Hippocampal formation (tissue), 2 donors: Measurements from ENCODE around the gene LYSET.
"Not testable (repeated sequence)": the region's sequence is repeated elsewhere in the genome, so short reads cannot be mapped to it uniquely, and the experiment has no call there.

Source experiments
- DNase-seq, 2 donors: peaks; one replicate each; lab custom pipeline; 2025; lab: John Stamatoyannopoulos, UW

LYSET gene, protein sequence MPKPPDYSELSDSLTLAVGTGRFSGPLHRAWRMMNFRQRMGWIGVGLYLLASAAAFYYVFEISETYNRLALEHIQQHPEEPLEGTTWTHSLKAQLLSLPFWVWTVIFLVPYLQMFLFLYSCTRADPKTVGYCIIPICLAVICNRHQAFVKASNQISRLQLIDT

DNA sequence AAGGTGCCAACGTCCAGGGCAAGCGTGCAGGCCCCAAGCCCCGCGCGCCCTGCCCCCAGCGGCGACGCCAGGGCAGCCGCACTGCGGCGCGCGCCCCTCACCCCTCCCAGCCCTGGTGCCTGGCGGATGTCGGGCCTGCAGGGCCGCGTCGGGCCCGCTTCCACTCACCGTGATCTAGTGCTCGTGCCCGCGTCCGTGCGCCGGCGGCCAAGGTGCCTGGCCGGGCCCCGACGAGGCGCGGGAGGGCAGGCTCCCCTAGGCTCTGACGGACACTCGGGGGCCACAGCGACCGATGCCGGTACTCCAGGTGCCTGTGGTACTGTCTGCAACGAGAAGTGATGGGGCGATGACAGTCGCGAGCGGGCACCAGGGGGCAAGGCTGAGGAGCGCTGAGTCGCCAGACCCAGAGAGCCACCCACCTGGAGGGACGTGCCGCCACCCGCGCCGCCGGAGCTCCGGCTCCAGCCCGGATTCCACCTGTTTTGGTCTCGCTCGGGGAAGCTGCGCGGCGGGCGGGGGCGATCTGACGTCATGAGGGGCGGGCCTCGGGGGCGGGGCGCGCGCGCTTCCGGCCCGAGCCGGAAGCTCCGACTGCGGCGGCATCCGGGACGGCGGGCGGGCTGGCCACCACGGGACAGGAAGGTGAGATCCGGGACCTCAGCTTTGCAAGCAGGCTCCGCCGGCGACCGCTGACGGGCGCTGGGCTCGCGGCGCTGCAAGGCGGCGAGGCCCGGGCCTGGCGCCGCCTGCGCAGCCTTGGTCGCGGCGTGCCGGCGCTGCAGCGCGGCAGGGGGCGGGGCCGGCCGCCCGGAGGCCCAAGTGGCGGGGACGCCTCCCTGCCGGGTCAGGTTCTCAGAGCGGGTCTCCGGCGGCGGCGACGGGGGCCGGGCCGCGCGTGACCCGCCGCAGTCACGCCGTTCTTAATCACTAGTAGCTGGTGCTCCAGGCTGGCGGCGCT is at the start of gene LYSET, which contains the start of gene MOAP1:
TSS of gene LYSET (plus strand) at position 927 of the 958 bp plus-strand sequence. CDS start 89 bp downstream, outside the sequence.
TSS of gene MOAP1 (minus strand) at position 507 of the 958 bp plus-strand sequence. CDS start 655 bp downstream, outside the sequence.
- peak; percentile 75 to 86 for DNase-seq

DNA sequence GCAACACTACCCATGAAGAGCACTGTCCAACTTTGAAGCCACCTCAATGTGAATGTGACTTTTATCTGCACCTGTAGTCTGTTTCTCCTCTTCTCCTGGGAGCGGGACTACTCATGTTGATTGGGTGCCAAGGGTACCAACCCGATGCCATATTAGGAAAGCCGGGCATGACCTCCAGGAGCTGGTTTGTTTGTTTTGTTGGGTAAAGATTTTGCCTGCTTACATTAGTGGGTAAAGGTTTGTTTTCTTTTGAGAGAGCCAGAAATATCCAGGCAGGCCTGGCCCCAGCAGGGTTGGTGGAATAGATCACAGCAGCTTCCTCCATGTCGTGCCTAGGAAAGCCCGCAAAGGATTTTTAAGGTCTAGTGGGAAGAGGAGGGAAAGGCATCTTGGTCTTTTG is 49.7 kb upstream of the LYSET start:
- DNase-seq: no peak

DNA sequence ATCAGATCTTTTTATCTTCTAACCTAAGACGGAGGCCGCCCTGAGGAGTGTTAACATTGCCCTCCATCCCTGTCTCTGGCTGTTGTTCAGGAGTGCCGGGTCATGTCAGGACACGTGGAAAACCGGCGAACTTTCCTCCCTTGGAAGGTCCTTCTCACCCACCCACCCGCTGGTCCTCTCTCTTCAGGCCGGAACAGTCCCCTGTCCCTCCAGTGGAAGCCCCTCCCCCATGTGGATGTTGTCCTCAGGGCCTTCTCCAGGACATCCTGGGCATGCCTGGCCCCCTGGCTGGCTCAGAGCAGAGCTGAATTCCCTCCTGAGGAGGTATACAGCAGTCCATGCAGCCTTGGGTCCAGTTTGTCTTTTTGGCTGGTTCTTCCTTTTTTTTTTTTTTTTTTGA is 49.1 kb upstream of the LYSET start:
- DNase-seq: no peak

DNA sequence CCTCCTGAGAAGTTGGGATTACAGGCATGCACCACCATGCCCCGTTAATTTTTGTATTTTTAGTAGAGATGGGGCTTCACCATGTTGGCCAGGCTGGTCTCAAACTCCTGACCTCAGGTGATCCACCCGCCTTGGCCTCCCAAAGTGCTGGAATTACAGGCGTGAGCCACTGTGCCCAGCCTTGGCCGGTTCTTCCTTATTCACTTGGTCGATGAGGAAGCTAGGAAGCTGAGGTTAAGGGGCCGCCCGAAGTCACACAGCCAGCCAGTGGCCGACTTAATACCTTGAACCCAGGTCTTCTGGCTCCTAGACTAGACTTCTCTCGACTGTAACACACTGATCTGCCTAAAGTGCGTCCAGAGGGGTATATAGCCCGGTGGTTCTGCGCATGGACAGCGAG is 48.6 kb upstream of the LYSET start:
- DNase-seq: not testable (repeated sequence)

DNA sequence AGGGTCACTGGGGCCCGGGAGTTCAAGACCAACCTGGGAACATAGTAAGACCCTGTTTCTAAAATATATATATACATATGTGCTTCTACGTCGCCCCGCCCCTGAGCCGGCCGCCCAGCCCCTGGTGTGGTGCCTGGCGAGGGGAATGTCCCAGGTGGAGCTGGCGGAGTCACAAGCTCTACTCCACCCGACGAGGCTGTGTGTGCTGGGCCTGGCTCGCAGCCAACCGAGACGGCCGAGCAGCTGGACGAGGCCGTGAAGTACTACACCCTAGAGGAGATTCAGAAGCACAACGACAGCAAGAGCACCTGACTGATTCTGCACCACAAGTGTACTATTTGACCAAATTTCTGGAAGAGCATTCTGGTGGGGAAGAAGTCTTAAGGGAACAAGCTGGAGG is 47.3 kb upstream of the LYSET start:
- DNase-seq: no peak

DNA sequence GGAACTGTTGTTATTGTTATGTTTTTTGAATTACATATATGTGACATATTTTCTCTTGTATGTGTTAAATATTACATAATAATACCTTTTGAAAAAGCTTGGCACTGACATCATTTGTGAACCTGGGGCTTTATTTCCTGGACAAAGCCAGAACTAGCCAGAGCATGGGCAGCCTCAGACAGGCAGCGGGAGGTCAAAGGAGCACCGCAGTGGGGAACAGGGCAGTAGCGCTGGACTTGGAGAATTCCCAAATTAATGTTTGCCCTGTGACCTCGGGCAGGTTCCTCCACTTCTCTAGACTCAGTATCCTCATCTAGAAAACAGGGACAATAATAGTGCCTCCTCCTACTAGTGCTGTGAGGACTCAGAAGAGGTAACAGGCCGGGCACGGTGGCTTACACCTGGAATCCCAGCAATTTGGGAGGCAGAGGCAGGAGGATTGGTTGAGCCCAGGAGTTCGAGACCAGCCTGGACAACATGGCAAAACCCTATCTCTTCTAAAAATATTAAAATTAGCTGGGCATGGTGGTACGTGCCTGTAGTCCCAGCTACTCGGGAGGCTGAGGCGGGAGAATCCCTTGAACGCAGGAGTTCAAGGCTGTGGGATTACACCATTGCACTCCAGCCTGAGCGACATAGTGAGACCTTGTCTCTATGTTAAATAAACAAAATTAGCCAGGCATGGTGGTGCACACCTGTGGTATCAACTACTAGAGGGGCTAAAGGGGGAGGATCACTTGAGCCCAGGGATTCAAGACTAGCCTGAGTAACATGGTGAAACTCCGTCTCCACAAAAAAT is 42.1 kb upstream of the LYSET start:
- DNase-seq: no peak

DNA sequence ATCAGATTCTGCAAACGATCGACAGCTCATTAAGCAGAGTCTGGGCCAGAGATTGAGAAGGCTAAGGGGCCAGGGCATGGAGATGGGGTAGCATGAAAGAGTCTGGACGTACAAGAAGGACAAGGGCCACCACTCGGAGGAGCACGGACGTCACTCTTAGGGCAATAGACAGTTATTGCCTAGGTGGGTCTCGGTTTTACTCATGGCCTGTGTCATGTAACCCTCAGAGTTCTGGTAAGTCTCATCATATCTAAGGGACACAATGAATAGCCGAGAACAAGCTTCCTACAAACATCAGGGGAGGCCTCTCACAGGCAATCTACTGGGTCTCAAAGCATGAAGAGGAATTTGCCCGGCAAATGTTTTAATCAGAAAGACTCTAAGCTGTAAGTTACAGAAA is 39.0 kb upstream of the LYSET start:
- no peak for DNase-seq

DNA sequence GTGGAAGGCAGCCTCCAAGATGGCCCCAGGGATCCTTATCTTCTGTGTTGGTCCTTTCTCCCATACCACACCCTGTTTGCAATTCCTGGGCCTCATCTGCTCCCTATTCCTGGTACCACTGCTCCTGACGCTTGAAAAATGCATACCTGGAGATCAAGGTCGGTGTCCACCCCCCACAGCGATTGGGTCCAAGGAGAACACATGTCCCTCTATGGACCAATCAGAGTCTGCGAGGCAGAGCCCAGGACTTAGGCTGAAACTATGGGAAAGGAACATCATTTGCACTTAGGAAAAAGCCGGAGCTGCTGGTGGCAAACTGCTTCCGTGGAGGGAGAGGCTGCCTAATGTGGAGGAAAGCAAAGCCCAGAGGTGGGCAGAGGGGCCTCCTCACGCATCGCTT is 36.1 kb upstream of the LYSET start:
- no peak for DNase-seq

DNA sequence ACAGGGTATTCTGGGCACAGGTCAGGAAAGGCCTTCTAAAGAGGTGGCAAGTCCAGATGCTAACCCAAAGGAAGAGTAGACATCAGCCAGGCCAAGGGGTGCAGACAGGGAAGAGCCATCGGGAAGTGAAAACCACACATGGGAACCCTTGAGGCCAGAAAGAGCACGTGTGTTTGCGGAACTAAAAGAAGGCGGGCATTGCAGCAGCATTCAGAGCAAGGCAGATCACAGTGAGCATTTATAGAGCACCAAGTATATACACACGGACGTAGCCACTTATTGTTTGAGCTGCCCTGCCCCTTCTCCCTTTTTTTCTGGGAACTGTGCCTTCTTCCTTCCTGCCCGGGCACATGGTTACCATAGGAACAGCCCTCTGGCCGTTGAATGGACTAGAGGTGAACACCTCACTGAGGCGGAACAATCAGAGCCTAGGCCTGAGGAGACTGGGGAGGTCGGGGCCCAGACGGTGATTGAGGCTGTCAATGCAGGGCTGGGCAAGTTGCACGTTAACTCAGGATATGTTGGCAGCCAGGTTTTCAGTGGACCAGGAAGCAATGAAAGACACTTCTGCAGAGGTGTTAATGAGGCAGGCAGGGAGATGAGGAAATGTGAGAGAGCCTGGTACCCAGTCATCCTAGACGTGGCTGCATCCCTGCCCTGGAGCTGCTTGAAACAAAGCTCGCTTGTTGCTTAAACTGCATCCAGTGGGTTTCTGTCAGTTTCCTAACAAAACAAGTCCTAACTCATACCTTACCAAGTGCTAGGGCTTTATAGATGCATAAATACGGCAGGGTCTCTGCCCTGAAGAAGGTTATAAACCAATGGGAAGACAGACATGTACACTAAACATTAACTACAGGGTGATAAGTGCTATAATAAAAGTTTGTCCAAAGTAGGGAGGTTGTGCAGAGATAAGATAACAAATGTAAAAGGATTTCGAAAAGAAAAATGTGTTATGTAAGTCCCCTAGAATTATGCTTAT is 34.6 kb upstream of the LYSET start:
- peak in 1 of 2 donors; percentile 7 for DNase-seq

DNA sequence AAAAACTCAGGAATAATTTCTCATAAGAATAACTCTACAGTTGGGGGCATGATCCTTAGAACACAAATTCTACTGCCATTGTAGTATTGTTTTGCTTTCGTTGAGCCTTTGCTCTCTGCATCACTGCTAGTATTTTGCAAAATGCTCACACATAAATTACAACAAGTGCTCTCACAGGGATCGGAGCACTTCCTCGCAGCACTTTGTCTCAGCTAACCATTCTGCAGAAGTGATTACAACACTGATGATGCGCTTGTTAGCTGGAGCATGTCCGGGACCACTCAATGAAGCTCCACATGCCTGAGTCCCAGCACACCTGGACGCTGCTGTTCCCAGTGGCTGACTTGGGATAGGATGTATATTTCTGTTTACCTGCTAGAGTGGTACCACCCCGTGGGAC is 32.0 kb upstream of the LYSET start:
- no peak for DNase-seq

DNA sequence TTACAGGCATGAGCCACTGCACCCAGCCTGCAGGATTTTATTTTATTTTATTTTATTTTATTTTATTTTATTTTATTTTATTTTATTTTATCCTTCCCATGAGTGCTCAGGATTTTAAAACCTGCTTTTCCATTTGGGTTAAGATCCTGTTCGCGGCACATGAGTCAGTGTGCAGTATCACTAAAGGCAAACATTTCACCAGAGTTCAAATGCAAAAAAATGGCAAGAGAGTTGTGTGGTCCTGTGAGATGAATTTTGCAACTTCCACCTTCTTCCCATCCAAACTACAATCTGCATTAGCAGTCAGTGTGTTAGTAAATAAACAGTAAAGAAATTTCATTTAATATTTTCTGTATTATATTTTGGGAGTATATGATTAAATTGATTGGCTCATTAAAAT is 29.4 kb upstream of the LYSET start:
- no peak for DNase-seq

DNA sequence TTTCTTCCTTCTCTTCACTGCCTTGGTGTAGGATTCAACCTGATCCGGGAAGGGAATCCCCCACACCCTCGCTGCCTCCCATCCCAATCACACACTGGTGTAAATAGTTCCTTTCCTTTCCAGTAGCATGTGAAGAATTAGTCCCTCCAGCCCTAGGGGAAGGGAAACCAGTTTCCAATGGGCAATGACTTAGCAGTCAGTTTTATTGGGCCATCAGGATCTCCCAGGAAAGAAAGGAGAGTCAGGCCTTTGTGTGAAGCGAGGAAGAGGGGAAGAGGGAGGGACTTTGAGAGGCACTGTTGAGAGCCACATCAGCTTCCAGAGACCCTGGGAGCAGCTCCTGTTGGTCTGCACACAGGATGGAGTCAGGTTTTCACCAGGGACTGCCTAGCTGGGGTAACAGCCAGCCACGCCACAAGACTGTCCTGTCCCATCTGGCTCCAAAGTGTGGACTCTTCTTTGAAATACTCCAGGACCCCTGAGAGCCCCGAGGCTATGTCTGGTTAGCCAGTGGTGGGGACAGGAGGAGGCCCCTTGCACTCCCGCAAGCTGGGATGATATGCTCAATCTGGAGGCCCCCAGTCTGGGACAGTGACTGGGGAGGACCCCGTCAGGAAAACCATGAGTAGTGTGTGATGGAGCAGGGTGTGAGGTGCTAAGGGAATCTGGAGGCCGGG is 28.3 kb upstream of the LYSET start:
- no peak for DNase-seq

DNA sequence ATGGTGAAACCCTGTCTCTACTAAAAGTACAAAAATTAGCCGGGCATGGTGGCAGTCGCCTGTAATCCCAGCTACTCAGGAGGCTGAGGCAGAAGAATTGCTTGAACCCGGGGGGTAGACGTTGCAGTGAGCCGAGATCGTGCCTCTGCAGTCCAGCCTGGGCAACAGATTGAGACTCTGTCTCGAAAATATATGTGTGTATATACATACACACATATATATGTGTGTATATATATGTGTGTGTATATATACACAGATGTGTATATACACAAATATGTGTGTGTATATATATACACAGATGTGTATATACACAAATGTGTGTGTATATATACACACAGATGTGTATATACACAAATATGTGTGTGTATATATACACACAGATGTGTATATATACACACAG is 26.8 kb upstream of the LYSET start:
- DNase-seq: not testable (repeated sequence)

DNA sequence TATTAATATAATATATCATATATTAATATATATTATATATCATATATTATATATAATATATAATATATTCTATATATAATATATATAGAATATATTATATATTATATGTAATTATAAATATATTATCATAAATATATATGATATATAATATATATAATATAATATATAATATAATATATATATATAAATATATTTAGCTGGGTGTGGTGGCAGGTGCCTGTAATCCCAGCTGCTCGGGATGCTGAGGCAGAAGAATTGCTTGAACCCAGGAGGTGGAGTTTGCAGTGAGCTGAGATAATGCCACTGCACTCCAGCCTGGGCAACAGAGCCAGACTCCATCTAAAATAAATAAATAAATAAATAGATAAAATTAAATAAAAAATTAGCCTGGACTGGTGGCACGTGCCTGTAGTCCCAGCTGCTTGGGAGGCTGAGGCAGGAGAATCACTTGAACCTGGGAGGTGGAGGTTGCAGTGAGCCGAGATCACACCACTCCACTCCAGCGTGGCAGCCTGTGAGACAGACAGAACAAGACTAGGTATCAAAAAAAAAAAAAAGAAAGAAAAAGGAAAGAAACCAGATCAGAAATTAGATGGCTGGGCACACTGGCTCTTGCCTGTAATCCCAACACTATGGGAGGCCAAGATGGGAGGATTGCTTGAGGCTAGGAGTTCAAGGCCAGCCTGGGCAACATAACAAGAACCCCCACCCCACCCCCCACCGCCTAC is 25.3 kb upstream of the LYSET start:
- DNase-seq: not testable (repeated sequence)

DNA sequence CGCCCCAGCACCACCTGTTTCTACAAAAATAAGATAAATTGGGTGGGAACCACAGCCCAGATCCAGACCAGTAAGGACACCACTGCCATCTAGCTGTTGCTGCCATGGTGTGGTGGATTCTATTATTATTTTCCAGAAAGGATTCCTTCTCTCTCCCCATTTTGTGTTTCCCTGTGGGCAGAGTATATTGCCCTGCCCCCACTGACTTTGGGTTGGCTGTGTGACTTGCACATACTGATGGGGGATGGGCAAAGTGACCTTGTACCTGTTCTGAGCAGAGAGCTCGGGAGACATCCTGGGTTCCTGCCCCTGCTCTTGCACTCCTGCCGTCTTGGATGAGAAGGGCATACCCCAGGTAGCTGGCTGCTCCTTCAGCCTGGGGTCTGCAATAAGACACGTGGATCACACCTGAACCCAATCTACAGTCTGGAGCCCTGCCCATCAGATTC is 24.7 kb upstream of the LYSET start:
- DNase-seq: no peak

DNA sequence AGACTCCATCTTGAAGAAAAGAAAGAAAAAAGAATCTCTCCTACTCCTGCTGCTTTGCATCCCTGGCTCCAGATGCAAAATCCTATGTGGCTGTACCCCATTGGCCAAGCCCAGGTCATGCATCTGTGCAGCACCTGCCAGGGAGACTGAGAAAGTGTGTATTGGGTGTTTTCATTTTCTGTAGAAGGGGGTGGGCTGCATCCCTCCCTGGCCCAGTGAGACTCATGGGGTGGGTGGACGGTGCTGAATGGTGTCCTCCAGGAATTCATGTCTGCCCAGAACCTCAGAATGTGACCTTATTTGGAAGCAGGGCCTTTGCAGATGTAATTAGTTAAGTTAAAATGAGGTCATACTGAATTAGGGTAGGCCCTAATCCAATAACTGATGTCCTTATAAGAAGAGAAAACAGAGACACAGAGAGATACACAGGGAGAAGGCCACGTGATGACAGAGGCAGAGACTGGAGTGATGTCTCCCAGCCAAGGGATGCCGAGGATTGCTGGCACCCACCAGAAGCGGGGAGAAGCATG is 23.6 kb upstream of the LYSET start:
- no peak for DNase-seq

DNA sequence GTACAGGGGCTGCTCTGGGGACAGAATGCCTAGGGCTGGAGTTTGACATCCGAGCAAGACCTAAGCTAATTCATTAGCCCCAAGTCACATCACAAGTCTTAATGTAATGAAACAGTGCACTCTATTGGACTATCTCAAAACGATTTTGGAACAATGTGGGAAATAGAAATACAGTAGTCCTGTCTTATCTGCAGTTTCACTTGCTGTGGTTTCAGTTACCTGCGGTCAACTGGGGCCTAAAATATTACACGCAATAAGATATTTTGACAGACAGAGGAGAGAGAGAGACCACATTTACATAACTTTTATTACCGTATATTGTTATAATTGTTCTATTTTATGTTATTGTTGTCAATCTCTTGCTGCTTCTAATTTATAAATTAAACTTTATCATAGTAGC is 21.6 kb upstream of the LYSET start:
- DNase-seq: no peak

DNA sequence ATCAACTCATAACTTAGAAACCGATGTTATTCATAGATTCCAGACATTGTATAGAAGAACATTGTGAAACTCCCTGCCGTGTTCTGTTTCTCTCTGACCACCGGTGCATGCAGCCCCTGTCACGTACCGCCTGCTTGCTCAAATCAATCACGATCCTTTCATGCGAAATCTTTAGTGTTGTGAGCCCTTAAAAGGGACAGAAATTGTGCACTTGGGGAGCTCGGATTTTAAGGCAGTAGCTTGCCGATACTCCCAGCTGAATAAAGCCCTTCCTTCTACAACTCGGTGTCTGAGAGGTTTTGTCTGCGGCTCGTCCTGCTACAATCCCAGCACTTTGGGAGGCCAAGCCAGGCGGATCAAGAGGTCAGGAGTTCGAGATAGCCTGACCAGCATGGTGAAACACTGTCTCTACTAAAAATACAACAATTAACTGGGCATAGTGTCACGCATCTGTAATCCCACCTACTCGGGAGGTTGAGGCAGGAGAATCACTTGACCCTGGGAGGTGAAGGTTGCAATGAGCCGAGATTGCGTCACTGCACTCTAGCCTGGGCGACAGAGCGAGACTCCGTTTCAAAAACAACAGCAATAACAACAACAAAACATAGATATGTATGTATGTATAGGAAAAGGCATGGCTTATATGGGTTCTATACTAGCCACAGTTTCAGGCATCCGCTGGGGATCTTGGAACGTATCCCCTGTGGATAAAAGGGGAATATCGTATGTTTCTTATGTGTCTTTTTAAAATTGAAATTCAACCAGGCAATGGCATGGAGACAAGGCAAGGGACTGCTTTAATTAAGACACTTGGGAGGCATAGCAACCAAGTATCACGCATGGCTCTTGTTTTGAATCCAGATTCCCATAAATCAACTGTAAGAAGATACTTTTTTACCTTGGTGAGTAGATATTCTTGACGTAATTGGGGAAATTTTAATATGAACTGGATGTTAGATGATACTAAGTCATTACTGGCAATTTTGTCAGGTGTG is 19.5 kb upstream of the LYSET start:
- DNase-seq: not testable (repeated sequence)
